ENCODE results near the gene ESRRB.

GRCh38 chr14:76408877-76409276 lies 32.9 kb downstream of the ESRRB start:
- TF ChIP-seq EP300 (IDR thresholded peaks at IDR 0.05; ENCODE audit: borderline replicate concordance in 1 of 2, low read depth in 1 of 2, low read length in 1 of 2) (no peak), TEAD4 (IDR thresholded peaks at IDR 0.05; ENCODE audit: borderline replicate concordance, insufficient read depth) (no peak), CTCF (IDR thresholded peaks at IDR 0.05) (no peak), TCF12 (IDR thresholded peaks at IDR 0.05) (no peak), RFX5 (IDR thresholded peaks at IDR 0.05; ENCODE audit: low read length) (no peak), USF2 (IDR thresholded peaks at IDR 0.05; ENCODE audit: borderline replicate concordance, low read depth, low read length) (no peak), RCOR1 (IDR thresholded peaks at IDR 0.05; ENCODE audit: low read length) (no peak)
